ENCODE measurements around the gene CDK8.

GRCh38 chr13:26221721-26222519 lies 32.0 kb upstream of the CDK8 start, which contains the start of gene RNF6:
- TF ChIP-seq EZH2phosphoT487 (IDR thresholded peaks at IDR 0.05; ENCODE audit: low read depth) (no peak), CTCF (IDR thresholded peaks at IDR 0.05; ENCODE audit: low read depth, low read length) (no peak)
